ENCODE data around the gene SIRT7.

Gene SIRT7

DNA sequence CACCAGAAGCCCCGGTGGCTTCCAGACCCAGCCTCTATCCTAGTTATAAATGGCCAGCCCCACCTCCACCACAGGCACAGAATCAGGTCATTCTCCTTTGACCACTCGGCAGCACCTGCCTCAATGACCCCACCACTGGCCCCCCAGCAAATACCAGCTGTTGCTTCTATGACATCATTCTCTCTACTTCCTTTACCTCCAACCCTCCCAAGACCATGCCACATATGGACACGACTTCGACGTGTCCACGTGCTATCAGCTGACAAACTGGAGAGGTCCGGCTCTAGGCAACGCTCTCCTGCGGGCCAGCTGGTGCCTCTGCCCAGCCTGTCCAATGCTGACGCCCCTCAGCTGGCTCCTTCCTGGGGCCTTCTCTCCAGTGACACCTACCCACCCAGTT, 32.5 kb downstream of the SIRT7 start:
- DNase-seq, result no peak

DNA sequence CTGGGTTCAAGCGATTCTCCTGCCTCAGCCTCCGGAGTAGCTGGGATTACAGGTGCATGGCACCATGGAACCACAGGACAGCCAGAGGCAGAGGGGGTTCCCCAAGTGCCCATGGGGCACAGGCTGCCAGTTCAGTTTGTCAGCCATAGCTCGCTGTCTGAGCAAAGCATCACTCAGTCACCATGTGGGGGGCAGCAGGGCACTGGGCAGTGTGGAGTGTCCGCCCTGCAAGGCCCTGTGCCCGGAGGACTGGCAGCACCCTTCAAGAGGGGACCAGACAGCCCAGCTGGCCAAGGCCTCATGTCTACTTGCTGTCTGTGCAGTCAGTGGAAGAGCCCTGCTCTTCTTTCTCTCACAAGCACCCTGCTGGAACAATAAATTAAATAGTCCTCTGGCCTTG, 33.0 kb downstream of the SIRT7 start:
- no peak for DNase-seq

DNA sequence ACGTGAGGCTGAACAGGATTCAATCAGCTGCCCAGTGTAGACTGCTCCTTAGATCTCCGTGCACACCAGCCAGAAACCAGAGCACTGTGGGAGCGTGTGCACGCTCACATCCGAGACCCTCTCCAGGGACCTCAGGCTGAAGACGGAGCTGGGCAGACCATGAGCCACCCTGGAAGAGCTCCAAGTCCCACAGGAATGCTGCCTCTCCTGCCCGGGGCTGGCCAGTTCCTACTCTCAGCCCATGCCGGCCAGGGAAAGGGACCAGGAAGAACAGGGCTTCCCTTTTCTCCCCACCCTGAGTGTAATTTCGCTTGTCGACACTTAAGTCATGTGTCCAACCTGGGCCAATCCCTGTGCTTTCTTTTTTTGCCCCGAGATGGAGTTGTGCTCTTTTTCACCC, 33.5 kb downstream of the SIRT7 start:
- no peak for DNase-seq

DNA sequence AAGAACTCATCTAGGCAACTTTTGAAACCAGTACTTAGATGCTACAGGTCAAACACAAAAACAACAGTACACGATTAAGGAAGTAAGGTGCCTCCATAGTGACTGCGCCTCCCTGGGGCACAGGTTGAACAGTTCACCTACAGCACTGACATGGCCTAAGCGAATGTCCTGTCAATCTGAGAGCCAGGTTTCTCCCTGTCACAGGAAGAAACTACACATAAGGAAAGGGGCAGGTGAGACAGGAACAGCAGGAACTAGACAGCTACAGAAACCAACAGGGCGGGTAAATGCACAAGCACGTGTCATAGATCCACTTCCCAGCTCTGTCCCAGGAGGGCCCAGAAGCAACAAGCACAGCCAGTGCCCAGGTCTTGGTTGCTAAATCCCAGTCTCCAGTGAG, 38.9 kb downstream of the SIRT7 start:
- DNase-seq, result no peak

DNA sequence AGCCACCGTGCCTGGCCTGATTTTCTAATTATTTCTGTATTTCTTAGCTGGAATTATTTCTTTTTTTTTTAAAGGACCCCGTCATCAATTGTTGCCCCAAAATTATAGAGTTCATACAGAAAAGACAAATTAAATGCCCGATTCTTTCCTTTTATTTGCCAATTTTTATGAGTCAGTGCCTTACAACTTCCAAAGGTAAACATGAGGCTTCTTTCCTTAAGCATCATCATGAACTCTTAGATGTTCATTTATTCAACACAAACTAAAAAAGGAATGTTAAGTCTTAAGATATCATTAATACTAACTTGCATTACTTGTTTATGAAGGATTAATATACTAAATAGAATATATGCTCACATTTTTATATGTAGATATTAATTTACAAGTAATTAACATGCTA, 39.7 kb downstream of the SIRT7 start:
- DNase-seq, result no peak

DNA sequence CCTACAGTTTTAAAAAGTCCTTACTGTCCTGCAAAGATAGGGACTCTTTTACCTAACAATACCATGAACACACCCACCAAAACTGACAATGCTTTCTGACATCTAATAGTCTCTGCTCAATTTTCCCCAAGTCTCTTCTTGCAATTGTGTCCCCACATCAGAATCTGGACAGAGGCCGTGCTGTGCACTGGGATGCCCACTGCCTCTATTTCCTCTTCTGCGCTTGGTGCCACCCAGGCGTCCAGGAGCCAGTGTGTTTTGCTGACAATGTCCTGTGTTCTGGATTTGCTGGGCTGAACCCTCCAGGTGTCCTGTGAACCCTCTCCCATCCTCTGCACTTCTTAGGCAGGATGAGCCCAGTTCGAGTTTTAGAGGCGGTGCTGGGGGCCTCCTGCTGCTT, 40.4 kb downstream of the SIRT7 start:
- no peak for DNase-seq

DNA sequence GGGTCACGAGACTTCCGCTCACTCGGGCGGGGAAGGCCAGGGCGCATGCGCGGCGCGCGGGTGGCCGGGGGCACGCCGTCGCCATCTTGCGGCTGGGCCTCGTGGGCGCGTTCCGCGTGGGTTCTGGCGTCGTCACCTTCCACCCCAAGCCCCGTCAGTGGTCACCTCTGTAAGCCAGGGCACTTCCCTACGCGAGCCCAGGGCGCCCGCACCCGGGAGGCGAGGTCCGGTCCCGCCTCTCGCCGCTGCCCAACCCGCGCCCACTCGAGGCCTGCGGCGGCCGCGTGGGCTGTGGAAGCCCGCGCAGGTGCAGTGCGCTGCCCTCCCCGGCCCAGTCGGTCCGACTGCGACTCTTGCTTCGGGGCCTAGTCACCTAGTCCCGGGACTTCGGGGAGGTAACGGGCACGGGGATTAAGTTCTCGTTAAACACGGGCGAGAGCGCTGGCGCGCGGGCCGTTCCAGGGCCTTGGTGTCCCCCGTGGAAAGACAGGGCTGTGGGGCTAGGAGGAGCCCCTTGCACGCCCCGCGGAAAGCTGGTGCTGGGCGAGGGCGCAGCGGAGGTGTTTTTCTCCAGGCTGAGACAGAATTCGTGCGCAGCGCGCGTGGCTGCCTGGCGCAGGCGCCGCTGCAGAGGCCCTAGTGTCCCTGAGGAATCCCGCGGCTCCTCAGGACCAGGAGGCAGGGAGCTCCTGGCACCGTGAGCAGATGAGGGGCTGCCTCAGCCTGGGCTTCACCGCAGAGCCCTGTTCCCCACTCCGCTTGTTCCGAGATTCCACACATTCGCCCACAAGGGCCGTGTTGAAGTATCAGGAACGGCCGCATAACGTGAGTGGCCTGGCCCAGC, 46.4 kb downstream of the SIRT7 start:
- peak in 1 of 2 experiments; percentile 95 for DNase-seq

DNA sequence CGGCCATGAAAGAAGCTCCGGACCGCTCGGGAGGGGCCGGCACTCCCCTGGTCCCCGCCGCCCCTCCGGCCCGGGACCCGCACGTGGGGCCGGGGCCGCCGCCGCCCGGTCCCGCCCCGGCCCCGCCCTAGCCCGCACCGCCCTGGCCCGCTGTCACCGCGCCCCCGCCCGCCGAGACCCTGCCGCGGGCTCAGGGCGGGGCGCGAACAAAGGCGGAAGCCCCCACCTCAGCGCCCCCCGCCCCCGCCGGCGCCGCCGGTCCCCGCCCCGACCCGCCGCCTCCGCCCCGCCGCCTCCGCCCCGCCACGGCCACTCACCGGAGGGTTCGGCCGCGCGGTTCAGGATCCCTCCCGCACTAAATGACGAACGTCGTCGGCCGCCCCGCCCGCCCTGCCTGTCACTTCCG, 47.0 kb downstream of the SIRT7 start, which contains the start of gene ARHGDIA:
Gene ARHGDIA, minus strand, starts transcription at position 357 of the 406 bp plus-strand sequence. CDS start 1,407 bp downstream, outside the sequence.
- peak in 1 of 2 experiments; percentile 65 for DNase-seq

DNA sequence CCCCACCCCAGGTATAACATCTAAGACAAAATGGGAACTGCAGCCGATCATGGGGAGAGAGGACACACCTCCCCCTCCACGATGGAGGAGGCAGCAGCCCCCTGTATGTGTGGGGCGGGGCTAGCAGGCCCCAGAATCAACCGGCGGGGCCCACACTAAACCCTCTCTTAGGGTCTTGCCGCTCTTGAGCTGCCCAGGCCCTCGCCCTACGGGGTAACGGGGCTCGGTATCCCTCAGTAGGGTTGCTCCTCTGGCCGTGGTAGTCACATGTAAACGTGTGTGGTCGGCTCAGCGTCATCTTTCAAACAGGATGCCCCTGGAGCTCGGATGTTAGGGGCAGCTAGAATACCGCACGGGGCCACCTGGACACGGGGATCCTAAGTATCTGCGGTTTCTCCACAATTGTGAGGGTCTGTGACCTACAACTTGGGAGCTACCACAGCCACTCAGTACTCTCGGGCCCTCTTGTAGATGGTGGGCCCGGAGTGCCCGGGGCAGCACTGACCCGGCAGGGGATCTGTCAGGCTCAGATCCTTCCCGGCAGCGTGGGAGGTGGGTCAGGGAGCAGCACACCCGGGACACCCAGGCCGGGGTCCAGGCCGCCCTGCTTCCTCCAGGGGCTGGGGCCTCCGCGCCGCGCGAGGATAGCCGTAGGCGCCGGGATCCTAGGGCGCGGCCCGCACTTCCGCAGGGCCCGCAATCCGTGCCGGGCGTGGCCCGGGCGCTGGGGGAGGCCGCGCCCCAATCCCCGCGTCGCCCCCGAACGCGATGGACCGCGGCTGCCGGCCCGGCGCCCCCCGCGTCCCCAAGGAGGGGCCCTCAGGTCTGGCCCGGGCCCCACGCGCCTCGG, 47.6 kb downstream of the SIRT7 start:
- peak in 1 of 2 experiments; percentile 60 for DNase-seq

DNA sequence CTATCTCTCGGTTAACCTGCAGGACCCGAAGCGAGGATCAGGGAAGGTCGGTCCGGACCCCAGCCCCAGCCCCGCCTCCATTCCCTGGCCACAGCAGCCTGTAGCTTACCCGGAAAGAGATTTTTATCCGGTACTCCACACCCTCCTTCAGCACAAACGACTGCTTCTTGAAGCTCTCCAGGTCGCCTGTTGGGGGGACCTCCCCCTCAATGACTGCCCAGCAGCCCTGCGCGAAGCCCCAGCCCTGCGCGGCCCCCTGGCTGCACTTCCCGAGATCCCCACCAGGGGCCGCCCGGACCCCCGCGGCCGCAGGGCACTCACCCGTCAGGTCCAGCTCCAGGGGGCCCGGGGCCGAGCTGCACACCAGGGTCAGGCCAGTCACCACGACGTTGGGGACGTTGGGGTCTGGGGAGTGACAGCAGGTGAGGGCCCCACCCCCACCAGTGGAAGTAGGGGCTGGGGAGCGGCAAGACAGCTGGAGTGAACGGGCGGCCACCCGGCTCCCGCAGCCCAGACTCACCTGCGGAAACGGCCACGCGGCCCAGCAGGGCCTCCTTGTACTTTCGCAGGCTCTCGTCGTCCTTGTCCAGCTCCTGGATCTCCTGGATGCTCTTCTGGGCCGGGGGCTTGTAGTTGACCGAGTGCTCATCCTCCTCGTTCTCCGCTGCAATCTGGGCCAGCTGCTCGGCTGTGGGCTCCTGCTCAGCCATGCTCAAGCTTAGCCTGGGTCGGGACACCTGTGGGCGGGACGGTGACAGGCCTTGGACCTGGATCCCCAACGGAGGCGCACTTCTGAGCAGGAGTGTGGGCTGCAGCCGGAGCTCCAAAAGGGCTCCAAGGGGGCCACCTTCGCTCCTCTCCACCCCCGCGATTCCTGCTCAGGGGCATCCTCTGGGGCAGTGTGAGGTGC, 48.5 kb downstream of the SIRT7 start:
- peak; percentile 29 to 68 for DNase-seq

DNA sequence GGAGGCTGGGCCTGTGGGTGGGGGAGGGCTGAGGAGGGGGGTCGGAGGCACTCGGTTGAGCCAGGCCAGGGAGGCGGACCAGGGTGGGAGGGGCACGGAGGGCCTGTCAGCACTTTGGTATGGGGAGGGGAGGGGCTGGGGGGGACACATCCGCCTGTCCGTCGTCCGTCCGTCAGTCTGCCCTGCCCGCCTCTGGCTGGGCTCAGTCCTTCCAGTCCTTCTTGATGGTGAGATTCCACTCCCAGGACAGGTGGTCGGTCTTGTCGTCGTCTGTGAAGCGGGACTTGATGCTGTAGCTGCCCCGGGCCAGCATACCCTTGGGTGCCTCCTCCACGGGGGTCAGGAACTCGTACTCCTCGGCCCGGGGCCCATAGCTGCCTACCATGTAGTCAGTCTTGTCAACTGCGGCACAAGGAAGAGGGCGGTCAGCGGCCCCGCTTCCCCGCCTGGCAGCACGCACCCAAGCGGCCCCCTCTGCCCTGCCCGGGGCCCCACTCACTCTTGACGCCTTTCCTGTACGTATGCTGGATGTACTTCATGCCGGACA, 49.2 kb downstream of the SIRT7 start:
- peak in 1 of 2 experiments; percentile 41 for DNase-seq

DNA sequence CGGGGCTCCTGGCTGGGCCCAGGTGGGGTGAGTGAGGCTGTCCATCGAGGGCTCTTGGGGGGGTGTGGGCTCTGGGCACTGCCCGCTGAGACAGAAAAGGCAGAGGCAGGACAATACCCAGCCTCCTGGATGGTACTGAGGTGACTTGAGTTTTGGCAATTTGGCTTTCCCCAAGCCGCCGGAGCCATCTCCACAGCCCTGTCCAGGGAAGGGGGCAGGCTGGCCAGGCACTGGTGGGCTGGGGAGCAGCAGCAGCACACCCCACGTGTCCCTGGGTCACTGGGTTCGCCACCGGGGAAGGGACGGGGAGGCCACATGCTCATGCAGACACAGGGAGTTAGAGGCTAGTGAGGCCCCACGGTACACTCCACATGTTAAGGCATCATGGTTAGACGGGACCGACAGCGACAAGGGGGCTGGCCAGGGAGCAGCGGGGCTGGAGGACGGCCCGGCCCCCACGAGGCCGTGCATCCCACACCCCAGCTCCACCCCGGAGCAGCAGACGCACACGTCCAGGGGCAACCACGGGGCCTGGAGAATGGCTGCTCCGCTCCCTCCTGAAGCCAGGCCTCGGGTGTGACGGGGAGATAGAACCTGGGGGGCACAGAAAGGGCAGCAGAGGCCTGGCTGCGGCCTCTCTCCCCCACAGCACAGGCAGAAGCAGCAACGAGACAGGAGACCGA, 49.8 kb downstream of the SIRT7 start:
- DNase-seq, result no peak

DNA sequence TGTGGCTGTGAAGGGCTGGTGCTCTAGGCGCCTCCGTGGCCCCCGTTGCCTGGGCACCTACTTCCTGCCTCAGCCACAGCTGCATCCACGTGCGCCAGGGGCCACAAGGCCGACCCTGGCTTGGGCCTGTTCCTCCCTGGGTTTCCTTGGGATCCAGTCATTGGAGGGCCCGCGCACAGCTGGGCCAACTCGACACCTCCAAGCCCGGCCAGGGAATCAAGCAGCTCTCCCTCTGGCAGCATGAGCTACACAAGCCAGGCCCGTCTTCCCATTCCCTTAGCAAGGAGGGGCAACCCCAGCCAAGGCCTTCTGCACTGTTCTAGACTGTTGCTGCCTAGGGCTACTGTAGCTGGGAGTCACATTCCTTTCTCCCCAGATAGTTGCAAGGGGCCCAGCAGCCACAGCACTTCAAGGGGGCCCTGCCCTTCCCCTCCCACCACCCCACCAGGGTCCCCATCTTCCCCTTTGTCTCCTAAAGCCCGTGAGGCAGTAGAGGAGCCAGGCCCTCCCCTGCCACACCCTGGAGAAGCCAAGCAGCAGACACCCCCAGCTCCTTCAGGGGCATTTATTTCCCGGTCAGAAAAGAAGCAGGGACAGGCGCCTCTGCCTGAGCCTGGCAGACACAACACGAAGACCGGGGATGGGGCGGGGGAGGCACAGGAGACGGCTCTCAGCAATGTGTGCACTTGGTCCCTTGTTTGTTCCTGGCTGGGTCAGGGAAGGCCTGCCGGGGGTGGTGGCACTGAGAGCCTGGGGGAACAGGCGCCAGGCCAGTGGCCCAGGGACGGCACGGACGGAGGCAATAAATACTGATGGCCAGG, 50.6 kb downstream of the SIRT7 start:
- peak in 1 of 2 experiments; percentile 54 for DNase-seq

DNA sequence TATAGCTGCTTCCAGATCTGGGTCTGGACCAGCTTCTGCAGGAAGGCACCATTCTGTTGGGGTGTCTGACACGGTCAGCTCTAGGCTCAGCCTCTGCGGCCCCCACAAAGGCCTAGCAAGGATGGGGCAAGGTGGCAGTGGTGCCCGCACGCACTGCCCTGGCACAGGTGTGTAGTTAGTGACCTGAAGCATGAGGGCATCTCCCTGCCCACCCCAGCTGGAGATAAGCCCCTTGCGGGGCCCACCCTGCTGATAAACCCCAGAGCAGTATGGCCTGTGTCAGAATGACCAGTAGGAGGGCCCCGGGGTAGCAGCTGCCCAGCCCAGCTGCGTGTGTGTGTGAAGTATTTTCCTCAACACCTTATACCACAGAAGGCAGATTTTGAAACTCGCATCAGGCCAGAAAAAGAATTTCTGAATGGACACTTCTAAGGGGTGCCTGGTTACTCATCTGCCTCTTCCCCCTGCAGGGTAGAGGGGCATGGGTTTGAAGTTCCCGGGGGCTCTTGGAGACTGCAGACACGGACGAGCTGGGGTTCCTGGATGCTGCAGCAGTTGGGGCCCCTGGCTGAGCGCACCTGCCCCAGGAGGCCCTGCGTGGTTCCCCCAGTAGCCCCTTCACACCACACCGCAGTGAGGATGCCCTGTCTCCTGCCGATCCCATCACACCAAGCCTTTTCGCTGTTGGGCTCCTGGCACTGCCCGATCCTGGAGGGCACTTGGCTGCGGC, 51.4 kb downstream of the SIRT7 start:
- no peak for DNase-seq

DNA sequence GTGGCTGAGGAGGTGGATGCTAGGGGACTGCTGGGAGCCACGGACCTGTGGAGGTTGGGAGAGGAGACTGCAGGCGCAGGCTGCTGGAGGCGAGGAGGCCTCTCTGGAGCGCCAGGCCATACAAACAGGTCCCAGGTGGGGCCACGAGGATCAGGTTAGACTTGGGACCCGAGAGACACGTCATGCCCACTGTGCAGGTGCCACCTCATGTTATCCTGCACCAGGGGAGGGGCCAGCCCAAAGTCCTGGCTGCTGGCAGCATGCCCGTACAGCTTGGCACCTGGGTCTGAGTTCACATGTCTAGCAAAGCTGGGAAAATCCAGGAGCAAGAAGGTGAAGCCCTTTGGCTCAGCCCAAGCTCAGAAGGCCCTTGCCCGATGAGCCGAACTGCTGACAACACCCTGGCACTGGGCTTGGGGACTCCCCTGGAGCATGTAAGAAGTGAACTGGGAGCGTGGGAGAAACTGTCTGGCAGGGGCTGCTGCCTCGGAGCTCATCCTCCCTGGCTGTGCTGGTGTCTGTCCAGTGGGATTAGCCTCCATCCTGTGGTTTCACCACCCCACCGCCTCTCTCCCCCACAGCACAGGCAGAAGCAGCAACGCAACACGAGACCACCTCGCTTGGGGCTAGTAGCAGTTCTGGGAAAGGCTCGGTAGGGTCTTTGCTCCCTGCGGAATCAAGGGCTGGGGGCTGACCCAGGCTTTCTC, 52.1 kb downstream of the SIRT7 start:
- DNase-seq, result peak in 1 of 2 experiments; percentile 23

DNA sequence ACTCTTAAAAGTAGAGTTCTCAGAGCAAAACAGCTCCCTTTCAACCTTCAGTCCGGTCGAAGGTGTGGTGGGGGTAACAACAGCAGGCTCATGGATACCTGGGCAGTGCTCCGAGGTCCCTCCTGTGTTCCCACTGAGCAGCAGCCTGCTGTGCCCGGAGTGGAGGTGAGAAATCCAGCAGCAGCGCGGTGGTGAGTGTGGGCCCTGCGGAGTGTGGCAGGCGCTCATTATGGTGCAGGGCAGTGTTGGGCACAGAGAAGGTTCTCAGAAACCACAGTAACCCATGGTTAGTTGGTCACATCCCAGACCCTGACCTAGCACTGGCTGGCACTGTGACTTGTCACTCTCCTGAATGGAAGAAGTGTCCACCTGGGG, 52.6 kb downstream of the SIRT7 start:
- DNase-seq, result no peak

DNA sequence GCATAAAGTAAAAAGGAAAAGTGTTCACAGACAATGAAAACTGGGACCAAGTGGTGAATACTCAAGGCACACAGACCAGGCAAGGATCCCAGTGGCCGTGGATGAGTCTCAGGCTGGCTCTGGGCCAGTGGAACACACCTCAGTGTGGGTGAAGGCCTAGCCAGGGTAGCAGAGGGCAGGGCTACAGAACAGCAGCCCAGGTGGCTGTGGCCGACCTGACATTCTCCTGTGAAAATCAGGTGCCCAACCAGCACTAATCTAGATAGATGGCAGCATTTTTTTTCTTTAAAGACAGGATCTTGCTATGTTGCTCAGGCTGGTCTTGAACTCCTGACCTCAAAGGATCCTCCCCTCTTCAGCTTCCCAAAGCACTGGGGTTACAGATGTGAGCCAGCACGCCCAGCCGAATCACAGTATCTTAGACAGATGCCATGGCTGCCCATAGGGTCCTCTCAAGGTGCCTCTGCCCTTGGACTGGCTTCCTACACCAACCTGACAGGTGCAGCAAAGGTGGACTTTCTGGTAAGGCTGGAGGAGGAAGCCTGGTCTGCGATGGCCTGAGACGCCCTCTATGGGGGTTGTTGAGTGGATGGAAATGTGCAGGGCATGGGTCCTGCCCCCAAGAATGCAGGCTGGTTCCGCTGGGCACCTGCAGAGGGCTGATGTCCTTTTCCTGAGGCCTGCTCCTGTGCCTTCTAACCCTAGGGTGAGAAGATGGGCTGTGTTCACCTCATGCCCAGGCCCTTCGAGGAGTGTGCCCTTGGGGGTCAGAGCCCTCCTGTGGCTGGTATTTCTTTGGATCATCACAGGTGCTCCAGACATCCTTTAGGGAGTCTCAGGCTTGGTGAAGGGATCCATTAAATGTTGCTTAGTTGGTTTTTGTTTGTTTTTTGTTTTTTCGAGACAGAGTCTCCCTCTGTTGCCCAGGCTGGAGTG, 53.9 kb downstream of the SIRT7 start:
- no peak for DNase-seq

DNA sequence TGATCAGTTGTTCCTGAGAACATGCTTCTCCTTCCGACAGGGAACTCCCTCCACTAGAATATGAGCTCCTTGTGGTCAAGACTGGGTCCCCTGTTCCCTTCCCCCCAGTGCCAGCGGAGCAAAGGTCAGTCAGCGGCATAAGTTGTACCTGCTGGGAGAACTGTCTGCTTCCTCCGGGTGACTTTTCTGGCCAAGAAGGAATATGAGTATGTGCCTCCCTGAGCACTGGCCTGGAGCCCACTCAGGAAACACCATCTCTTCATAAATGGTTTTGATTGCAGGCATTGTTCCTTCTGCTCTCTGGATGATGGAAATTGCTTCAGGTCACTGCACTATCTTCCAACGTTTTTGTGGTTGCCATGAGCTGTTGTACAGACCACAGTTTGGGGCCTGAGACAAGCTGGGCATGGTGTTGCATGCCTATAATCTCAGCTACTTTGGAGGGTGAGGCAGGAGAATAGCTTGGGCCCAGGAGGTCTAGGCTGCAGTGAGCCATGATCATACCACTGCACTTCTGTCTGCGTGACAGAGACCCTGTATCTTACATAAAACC, 54.8 kb downstream of the SIRT7 start:
- no peak for DNase-seq
